ENCODE results near the gene GPR83.
"Not testable (repeated sequence)": the region's sequence is repeated elsewhere in the genome, so short reads cannot be mapped to it uniquely, and the experiment has no call there.

Gene GPR83

DNA sequence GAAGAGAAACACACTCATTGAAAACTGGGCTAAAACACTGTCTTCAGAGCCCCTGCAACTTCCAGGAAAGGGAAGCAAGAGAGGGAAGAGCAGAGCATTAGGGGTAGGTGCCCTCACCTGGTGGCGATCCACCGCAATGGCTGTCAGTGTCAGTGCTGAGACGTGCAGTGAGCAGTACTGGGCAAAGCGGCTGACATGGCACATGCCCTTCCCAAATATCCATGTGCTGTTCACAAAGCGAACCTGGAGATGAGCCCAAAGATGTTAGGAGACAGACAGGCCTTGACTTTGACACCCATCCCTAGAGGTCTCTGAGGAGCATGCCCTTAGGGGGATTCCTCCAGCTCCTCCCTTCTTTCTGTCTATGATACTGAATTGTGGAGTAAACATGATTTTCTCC lies 4.9 kb downstream of the GPR83 start:
- no peak overlapping the region for H3K27ac ChIP-seq (replicated peaks)
- H3K4me3 ChIP-seq (replicated peaks; ENCODE audit: insufficient read depth, low read length): no peak overlapping the region
- TF ChIP-seq GABPA (IDR thresholded peaks at IDR 0.05; ENCODE audit: low read depth): no peak
- H3K27me3 ChIP-seq (ENCODE audit: insufficient read depth, poor library complexity, severe bottlenecking): peaks cover 23% of the 10 kb centered on the region
- no peak for DNase-seq (ENCODE audit: low read depth in 1 of 2, low spot score in 1 of 2)

DNA sequence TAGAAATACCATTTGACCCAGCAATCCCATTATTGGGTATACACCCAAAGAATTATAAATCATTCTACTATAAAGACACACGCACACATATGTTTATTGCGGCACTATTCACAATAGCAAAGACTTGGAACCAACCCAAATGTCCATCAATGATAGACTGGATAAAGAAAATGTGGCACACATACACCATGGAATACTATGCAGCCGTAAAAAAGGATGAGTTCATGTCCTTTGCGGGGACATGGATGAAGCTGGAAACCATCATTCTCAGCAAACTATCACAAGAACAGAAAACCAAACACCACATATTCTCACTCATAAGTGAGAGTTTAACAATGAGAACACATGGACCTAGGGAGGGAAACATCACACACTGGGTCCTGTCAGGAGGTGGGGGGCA lies 9.3 kb downstream of the GPR83 start:
- H3K4me3 ChIP-seq (replicated peaks; ENCODE audit: insufficient read depth, low read length); H3K27ac ChIP-seq (replicated peaks); H3K27me3 ChIP-seq (ENCODE audit: insufficient read depth, poor library complexity, severe bottlenecking); DNase-seq (ENCODE audit: low read depth in 1 of 2, low spot score in 1 of 2): not testable (repeated sequence)

DNA sequence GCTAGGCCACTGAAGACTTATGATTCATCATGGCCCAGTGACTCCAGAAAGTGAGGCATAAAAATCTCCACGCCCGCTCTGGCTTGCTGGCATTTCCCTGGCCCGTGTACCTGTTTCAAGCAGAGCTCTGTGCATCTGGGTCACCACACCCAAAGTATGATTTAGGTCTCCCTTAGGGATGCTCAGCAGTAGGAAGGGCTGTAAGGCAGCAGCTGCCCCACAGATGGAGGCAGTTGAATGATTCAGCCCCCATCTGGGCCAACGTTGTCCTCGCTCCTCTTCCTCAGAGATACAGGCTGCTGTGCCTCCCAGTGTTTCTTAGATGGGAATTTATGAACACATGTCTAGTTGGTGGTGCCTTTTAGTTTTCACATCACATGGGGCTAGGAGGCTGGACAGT lies 21.6 kb downstream of the GPR83 start:
- Histone ChIP-seq H3K27ac (replicated peaks) (no peak overlapping the region), H3K4me3 (replicated peaks; ENCODE audit: insufficient read depth, low read length) (no peak overlapping the region), H3K27me3 (ENCODE audit: insufficient read depth, poor library complexity, severe bottlenecking) (no peaks in the 10 kb centered on the region)
- no peak for DNase-seq (ENCODE audit: low read depth in 1 of 2, low spot score in 1 of 2)
- TF ChIP-seq, protein P1, sequence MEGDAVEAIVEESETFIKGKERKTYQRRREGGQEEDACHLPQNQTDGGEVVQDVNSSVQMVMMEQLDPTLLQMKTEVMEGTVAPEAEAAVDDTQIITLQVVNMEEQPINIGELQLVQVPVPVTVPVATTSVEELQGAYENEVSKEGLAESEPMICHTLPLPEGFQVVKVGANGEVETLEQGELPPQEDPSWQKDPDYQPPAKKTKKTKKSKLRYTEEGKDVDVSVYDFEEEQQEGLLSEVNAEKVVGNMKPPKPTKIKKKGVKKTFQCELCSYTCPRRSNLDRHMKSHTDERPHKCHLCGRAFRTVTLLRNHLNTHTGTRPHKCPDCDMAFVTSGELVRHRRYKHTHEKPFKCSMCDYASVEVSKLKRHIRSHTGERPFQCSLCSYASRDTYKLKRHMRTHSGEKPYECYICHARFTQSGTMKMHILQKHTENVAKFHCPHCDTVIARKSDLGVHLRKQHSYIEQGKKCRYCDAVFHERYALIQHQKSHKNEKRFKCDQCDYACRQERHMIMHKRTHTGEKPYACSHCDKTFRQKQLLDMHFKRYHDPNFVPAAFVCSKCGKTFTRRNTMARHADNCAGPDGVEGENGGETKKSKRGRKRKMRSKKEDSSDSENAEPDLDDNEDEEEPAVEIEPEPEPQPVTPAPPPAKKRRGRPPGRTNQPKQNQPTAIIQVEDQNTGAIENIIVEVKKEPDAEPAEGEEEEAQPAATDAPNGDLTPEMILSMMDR (IDR thresholded peaks at IDR 0.05; ENCODE audit: insufficient read depth, low read length): no peak
- no peak for TF ChIP-seq SPI1 (IDR thresholded peaks at IDR 0.05; ENCODE audit: borderline replicate concordance, low read depth)
- TF ChIP-seq, protein P2, sequence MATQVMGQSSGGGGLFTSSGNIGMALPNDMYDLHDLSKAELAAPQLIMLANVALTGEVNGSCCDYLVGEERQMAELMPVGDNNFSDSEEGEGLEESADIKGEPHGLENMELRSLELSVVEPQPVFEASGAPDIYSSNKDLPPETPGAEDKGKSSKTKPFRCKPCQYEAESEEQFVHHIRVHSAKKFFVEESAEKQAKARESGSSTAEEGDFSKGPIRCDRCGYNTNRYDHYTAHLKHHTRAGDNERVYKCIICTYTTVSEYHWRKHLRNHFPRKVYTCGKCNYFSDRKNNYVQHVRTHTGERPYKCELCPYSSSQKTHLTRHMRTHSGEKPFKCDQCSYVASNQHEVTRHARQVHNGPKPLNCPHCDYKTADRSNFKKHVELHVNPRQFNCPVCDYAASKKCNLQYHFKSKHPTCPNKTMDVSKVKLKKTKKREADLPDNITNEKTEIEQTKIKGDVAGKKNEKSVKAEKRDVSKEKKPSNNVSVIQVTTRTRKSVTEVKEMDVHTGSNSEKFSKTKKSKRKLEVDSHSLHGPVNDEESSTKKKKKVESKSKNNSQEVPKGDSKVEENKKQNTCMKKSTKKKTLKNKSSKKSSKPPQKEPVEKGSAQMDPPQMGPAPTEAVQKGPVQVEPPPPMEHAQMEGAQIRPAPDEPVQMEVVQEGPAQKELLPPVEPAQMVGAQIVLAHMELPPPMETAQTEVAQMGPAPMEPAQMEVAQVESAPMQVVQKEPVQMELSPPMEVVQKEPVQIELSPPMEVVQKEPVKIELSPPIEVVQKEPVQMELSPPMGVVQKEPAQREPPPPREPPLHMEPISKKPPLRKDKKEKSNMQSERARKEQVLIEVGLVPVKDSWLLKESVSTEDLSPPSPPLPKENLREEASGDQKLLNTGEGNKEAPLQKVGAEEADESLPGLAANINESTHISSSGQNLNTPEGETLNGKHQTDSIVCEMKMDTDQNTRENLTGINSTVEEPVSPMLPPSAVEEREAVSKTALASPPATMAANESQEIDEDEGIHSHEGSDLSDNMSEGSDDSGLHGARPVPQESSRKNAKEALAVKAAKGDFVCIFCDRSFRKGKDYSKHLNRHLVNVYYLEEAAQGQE (IDR thresholded peaks at IDR 0.05; ENCODE audit: insufficient replicate concordance, low read depth): no peak
- no peak for TF ChIP-seq GABPA (IDR thresholded peaks at IDR 0.05; ENCODE audit: low read depth)

DNA sequence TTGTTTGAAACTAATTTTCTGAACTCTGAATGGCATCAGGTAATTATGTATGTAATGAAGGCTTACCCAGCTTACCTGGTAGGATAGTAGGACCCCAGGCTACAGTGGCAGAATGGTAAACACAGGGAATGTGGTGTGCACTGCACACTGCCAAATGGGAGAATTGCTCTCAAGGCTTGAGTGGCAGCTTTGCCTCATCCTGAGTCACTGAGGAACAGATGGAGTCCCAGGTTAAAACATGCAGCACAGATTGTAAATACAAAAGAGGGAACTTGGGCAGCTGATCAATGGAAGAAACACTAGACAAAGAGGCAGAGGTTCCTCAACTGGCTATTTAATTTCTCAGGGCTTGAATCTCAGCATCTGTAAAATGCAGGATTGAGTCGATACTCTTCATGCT lies 24.4 kb downstream of the GPR83 start:
- Histone ChIP-seq H3K27ac (replicated peaks) (no peak overlapping the region), H3K27me3 (ENCODE audit: insufficient read depth, poor library complexity, severe bottlenecking) (no peaks in the 10 kb centered on the region), H3K4me3 (replicated peaks; ENCODE audit: insufficient read depth, low read length) (no peak overlapping the region)
- DNase-seq (ENCODE audit: low read depth in 1 of 2, low spot score in 1 of 2): no peak
- TF ChIP-seq SPI1 (IDR thresholded peaks at IDR 0.05; ENCODE audit: borderline replicate concordance, low read depth): no peak
- TF ChIP-seq POLR2AphosphoS5 (IDR thresholded peaks at IDR 0.05; ENCODE audit: low read depth): no peak
- TF ChIP-seq, protein P1 (IDR thresholded peaks at IDR 0.05; ENCODE audit: insufficient read depth, low read length): no peak
- TF ChIP-seq, protein P2 (IDR thresholded peaks at IDR 0.05; ENCODE audit: insufficient replicate concordance, low read depth): no peak
- TF ChIP-seq GABPA (IDR thresholded peaks at IDR 0.05; ENCODE audit: low read depth): no peak

DNA sequence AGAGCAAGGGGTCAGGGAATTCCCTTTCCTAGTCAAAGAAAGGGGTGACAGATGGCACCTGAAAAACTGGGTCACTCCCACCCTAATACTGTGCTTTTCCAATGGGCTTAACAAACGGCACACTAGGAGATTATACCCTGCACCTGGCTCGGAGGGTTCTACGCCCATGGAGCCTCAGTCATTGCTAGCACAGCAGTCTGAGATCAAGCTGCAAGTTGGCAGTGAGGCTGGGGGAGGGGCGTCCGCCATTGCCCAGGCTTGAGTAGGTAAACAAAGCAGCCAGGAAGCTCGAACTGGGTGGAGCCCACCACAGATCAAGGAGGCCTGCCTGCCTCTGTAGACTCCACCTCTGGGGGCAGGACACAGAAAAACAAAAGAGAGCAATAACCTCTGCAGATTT lies 30.6 kb downstream of the GPR83 start:
- H3K27me3 ChIP-seq (ENCODE audit: insufficient read depth, poor library complexity, severe bottlenecking); DNase-seq (ENCODE audit: low read depth in 1 of 2, low spot score in 1 of 2); H3K27ac ChIP-seq (replicated peaks); H3K4me3 ChIP-seq (replicated peaks; ENCODE audit: insufficient read depth, low read length): not testable (repeated sequence)

DNA sequence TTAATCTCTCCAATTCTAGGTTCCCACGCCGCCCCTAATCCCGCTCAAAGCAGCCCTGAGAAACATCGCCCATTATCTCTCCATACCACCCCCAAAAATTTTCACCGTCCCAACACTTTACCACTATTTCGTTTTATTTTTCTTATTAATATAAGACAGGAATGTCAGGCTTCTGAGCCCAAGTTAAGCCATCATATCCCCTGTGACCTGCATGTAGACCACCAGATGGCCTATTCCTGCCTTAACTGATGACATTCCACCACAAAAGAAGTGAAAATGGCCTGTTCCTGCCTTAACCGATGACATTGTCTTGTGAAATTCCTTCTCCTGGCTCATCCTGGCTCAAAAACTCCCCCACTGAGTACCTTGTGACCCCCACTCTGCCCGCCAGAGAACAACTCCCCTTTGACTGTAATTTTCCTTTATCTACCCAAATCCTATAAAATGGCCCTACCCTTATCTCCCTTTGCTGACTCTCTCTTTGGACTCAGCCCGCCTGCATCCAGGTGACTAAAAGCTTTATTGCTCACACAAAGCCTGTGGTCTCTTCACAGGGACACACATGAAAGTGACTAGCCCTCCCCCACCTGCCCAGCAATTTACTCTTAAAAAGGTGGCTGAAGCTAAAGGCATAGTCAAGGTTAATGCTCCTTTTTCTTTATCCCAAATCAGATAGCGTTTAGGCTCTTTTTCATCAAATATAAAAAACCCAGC lies 50.2 kb downstream of the GPR83 start:
- not testable (repeated sequence) for DNase-seq (ENCODE audit: low read depth in 1 of 2, low spot score in 1 of 2); H3K4me3 ChIP-seq (replicated peaks; ENCODE audit: insufficient read depth, low read length); H3K27me3 ChIP-seq (ENCODE audit: insufficient read depth, poor library complexity, severe bottlenecking); H3K27ac ChIP-seq (replicated peaks)

DNA sequence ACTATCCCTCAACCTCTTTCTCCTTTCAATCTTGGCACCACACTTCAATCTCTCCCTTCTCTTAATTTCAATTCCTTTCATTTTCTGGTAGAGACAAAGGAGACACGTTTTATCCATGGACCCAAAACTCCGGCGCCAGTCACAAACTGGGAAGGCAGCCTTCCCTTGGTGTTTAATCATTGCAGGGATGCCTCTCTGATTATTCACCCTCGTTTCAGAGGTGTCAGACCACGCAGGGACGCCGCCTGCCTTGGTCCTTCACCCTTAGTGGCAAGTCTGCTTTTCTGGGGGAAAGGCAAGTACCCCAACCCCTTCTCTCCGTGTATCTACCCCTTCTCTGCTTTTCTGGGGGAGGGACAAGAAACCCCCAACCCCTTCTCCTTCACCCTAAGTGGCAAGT lies 54.9 kb downstream of the GPR83 start:
- not testable (repeated sequence) for H3K27ac ChIP-seq (replicated peaks); H3K4me3 ChIP-seq (replicated peaks; ENCODE audit: insufficient read depth, low read length); DNase-seq (ENCODE audit: low read depth in 1 of 2, low spot score in 1 of 2); H3K27me3 ChIP-seq (ENCODE audit: insufficient read depth, poor library complexity, severe bottlenecking)
